Esophagus muscularis mucosa (tissue), 4 donors: Measurements from ENCODE around the gene BMPR1A. TPM values are rescaled to one million over a fixed set of nuclear protein-coding genes. Genes with fewer than 3 reads are reported as not detected.

Experiments
- DNase-seq: peaks from one replicate; pipeline ENCODE4 v3.0.0-alpha.2; 2017; ENCODE audit errors: extremely low spot score
- H3K27ac ChIP-seq, 4 donors: fragments of 200-600 bp; sonication (generic); replicated peaks in 1 of 4; 1 replicate in 3 of 4; 2 replicates in 1 of 4; pipeline ENCODE4 v1.5.1; 2016 to 2019; ENCODE audit warnings: mild to moderate bottlenecking in 1 of 4
- H3K27me3 ChIP-seq, 4 donors: fragments of 200-600 bp; sonication (generic); one replicate each; pipeline versions ENCODE4 v1.5.1 to v1.6.0; 2016 to 2019
- H3K36me3 ChIP-seq, 4 donors: fragments of 200-600 bp; sonication (generic); one replicate each; pipeline ENCODE4 v1.5.1; 2016 to 2019
- H3K4me1 ChIP-seq, 4 donors: fragments of 200-600 bp; sonication (generic); one replicate each; pipeline ENCODE4 v1.5.1; 2016 to 2019
- H3K4me3 ChIP-seq, 4 donors: fragments of 200-600 bp; sonication (generic); 1 replicate in 2 of 4; 2 replicates in 2 of 4; pipeline ENCODE4 v1.5.1; 2016 to 2019; ENCODE audit warnings: mild to moderate bottlenecking in 4 of 4, moderate library complexity in 1 of 4
- H3K9me3 ChIP-seq, 4 donors: fragments of 200-600 bp; sonication (generic); 1 replicate in 3 of 4; 2 replicates in 1 of 4; pipeline ENCODE4 v1.5.1; 2016 to 2019
- EP300 ChIP-seq: sonication (generic); formaldehyde crosslinking; IDR thresholded peaks from one replicate; pipeline ENCODE4 v1.6.1; 2017; ENCODE audit warnings: antibody characterized with exemption
- POLR2A ChIP-seq: fragments of 450-650 bp; IDR thresholded peaks from one replicate; pipeline ENCODE4 v1.6.1; 2017; ENCODE audit warnings: antibody characterized with exemption, moderate library complexity, mild to moderate bottlenecking, low read depth
- POLR2AphosphoS5 ChIP-seq, 2 donors: sonication (generic); formaldehyde crosslinking; IDR thresholded peaks; one replicate each; pipeline ENCODE4 v1.6.1; 2017; ENCODE audit warnings: antibody characterized with exemption in 2 of 2
- WGBS: methylation state at CpG from one replicate; pipeline ENCODE4 v1.1.5; 2018; 5-methylcytosine and 5-hydroxymethylcytosine counted together
- intact Hi-C: fragments of 100-400 bp; cut with DNase I; formaldehyde crosslinking; loops from one replicate; pipeline ENCODE4 v1.15.1; 2023
- total RNA-seq, 4 donors: library from RNA; depleted of rRNA; stranded (reverse); fragments of >200 nt; gene quantifications; one replicate each; pipeline versions ENCODE4 v1.1.0 to v1.2.1, GENCODE V29; 2016
- TF ChIP-seq, protein P1 (sequence below), 3 experiments: fragments of 200-600 bp in 2 of 3; fragments of 450-650 bp in 1 of 3; sonication (generic) in 2 of 3; IDR thresholded peaks; one replicate each; pipeline ENCODE4 v1.5.1; 2017 to 2019; ENCODE audit warnings: antibody characterized with exemption in 3 of 3, mild to moderate bottlenecking in 2 of 3, moderate library complexity in 1 of 3

BMPR1A gene
- total RNA-seq, 4 donors from 2014 or later = 66.1 to 110 (median 90.5) TPM

DNA sequence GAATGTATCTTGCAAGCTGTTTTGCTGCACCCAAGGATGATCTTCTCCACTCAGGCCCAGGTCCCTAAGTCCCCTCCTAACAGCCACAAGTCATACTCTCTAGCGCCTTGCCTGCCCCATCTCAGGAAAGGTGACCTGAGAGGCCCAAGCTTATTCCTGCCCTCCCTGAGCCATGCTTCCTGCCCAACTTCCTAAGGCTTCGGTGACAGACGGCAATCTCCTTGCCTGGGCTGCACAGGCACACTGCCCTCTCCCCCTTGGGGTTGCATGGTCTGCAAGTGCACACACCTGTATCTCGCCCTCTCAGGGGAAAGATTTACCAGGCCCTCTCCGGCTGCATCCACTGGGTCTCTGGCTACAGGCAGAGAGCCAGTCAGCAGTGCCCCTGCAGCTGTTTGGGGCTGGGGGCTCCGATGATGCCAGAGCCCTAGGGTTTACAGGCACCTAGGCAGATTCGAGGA is 211.1 kb downstream of the BMPR1A start:
- peak; percentile 70 for DNase-seq
- Histone ChIP-seq H3K27me3 (no peaks in the 10 kb centered on the region), H3K9me3 (no peaks in the 10 kb centered on the region), H3K4me1 (peaks cover 55 to 80% (median 74%) of the 10 kb centered on the region in 4 donors), H3K27ac (peak overlapping the region; percentile 94 to 99 (median 99)), H3K36me3 (no peaks in the 10 kb centered on the region), H3K4me3 (peak overlapping the region in 3 of 4 donors; percentile 69 to 79 (median 78))
- TF ChIP-seq EP300 = no peak
- TF ChIP-seq, protein P1, sequence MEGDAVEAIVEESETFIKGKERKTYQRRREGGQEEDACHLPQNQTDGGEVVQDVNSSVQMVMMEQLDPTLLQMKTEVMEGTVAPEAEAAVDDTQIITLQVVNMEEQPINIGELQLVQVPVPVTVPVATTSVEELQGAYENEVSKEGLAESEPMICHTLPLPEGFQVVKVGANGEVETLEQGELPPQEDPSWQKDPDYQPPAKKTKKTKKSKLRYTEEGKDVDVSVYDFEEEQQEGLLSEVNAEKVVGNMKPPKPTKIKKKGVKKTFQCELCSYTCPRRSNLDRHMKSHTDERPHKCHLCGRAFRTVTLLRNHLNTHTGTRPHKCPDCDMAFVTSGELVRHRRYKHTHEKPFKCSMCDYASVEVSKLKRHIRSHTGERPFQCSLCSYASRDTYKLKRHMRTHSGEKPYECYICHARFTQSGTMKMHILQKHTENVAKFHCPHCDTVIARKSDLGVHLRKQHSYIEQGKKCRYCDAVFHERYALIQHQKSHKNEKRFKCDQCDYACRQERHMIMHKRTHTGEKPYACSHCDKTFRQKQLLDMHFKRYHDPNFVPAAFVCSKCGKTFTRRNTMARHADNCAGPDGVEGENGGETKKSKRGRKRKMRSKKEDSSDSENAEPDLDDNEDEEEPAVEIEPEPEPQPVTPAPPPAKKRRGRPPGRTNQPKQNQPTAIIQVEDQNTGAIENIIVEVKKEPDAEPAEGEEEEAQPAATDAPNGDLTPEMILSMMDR (IDR thresholded peaks at IDR 0.05) = no peak
- no peak for TF ChIP-seq POLR2A
- TF ChIP-seq POLR2AphosphoS5 (IDR thresholded peaks at IDR 0.05) = no peak
- intact Hi-C loops = no loop called here
- 77% methylated on average over 5 of the region's 7 CpGs for WGBS

DNA sequence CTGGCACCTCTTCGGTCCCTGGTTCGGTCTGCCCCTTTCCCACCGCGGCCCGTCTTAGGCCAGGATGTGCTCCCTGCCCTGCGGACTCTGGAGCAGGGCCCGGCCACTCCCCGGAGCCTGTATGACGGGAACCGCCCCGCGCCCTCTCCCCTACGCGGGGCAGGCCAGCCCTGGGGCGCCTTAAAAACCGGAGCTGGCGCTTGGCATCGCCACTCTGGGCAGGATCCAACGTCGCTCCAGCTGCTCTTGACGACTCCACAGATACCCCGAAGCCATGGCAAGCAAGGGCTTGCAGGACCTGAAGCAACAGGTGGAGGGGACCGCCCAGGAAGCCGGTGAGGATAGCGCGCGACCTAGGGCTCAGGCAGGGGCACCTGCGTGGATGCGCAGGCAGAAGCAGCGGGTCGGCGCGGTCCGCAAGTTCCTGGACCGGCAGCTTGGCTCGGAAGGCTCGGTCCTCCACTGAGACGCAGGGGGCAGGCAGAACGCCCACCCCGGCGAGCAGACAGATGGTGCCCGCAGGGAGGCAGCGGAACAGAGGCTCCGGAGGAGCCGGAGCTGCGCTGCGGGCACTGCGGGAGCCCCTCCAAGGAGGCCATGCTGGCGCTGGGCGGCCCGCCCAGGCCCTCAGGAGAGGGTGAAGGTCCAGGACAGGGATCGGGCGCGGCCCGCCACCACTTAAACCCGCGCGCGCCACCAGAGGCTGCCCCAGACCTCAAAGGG is 212.0 kb downstream of the BMPR1A start, which contains the start of gene ADIRF:
Gene ADIRF, plus strand, starts transcription at position 212 of the 723 bp plus-strand sequence. Its CDS starts 63 bp downstream, at position 275.
- Histone ChIP-seq H3K36me3 (no peaks in the 10 kb centered on the region), H3K27ac (peak within 1 kb of the TSS; percentile 94 to 99 (median 99)), H3K4me1 (peaks cover 56 to 81% (median 74%) of the 10 kb centered on the region in 4 donors), H3K27me3 (no peaks in the 10 kb centered on the region), H3K4me3 (peak within 1 kb of the TSS; percentile 69 to 79 (median 78)), H3K9me3 (no peaks in the 10 kb centered on the region)
- DNase-seq = peak; percentile 82
- TF ChIP-seq EP300 (no peak), POLR2AphosphoS5 (IDR thresholded peaks at IDR 0.05) (peak; percentile 33 to 83), POLR2A (peak; percentile 26)
- TF ChIP-seq, protein P1 (IDR thresholded peaks at IDR 0.05) = no peak
- 16% methylated on average over 29 of the region's 59 CpGs for WGBS
- intact Hi-C loops = no loop called here

DNA sequence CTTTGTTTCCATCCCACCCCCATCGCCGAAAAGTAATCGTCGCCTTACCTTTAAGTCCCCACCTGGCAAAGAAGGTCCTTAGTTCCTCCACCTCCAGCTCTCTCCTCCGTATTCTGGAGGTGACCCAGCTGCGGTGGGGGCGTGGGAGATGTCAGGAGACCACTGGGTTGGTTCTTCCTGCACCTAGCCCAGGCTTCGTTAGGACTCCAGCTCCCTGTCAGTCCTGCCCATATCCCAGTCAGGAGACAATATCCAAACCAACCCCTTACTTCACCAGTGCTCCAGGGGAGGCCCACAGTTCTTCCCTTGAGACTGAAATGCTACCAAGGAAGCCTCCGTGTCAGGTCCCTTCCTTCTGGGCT is 212.6 kb downstream of the BMPR1A start:
- intact Hi-C loops = no loop called here
- Histone ChIP-seq H3K27me3 (no peaks in the 10 kb centered on the region), H3K27ac (peak overlapping the region; percentile 94 to 99 (median 99)), H3K4me1 (peaks cover 56 to 79% (median 73%) of the 10 kb centered on the region in 4 donors), H3K9me3 (no peaks in the 10 kb centered on the region), H3K4me3 (peak overlapping the region; percentile 69 to 79 (median 78)), H3K36me3 (no peaks in the 10 kb centered on the region)
- no peak for DNase-seq
- TF ChIP-seq POLR2A = no peak
- TF ChIP-seq, protein P1 (IDR thresholded peaks at IDR 0.05) = no peak
- no peak for TF ChIP-seq POLR2AphosphoS5 (IDR thresholded peaks at IDR 0.05)
- no peak for TF ChIP-seq EP300
- 61% methylated on average over 5 of the region's 9 CpGs for WGBS

DNA sequence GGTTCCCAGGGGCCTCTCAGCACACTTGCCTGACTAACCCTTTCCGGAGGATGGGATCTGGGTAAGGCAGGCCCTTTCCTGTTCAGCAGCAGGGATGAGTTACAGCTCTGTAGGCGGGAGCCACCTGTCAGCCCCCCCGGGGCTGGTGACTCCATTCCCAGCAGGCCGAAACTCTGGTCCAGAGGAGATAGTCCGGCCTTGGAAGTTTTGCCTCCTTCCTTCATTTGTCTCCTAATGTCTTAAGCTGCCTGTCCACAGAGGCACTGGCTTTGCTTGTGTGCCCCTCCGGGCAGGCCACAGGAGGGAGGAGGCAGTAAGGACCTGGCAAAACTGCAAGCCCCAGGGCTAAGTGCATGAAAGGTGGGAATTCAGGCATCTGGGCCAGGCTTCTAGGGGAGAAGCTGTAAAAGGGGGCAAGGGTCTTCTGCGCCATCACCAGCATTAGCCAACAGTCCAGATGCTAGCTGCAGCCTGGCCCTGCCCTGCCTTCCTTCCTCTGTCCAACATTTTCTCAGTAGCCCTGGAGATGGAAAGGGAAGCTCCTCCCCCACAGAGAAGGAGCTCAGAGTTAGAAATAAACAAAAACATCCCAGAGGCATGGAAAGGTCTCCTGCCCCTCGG is 213.1 kb downstream of the BMPR1A start:
- Histone ChIP-seq H3K27ac (peak overlapping the region; percentile 94 to 99 (median 99)), H3K9me3 (no peaks in the 10 kb centered on the region), H3K27me3 (no peaks in the 10 kb centered on the region), H3K4me3 (peak overlapping the region; percentile 69 to 79 (median 78)), H3K4me1 (peaks cover 56 to 74% (median 71%) of the 10 kb centered on the region in 4 donors), H3K36me3 (no peaks in the 10 kb centered on the region)
- TF ChIP-seq, protein P1 (IDR thresholded peaks at IDR 0.05) = no peak
- no peak for TF ChIP-seq POLR2A
- TF ChIP-seq POLR2AphosphoS5 (IDR thresholded peaks at IDR 0.05) = no peak
- no peak for TF ChIP-seq EP300
- WGBS = 71% methylated on average over 2 of the region's 8 CpGs
- intact Hi-C loops = no loop called here
- no peak for DNase-seq
